Muscle layer of colon (tissue), 2 donors: Measurements from ENCODE around the gene THSD7B.
"Not testable (repeated sequence)": the region's sequence is repeated elsewhere in the genome, so short reads cannot be mapped to it uniquely, and the experiment has no call there.

ENCODE experiments used
- H3K27ac ChIP-seq: one replicate; pipeline ENCODE4 v1.7.0; 2013; ENCODE audit warnings: low read depth, mild to moderate bottlenecking, low read length, moderate library complexity
- H3K27me3 ChIP-seq, 2 donors: one replicate each; pipeline ENCODE4 v1.7.0; 2013; ENCODE audit warnings: low read length in 2 of 2, mild to moderate bottlenecking in 2 of 2; ENCODE audit not compliant: insufficient read depth in 2 of 2, control insufficient read depth in 1 of 2
- H3K36me3 ChIP-seq: one replicate; pipeline ENCODE4 v1.7.0; 2013; ENCODE audit warnings: mild to moderate bottlenecking, low read length; ENCODE audit not compliant: insufficient read depth
- H3K4me1 ChIP-seq: one replicate; pipeline ENCODE4 v1.7.0; 2013; ENCODE audit warnings: mild to moderate bottlenecking, low read length; ENCODE audit not compliant: insufficient read depth
- H3K4me3 ChIP-seq, 2 donors: one replicate each; pipeline ENCODE4 v1.7.0; 2013; ENCODE audit warnings: low read length in 2 of 2, low read depth in 1 of 2, mild to moderate bottlenecking in 1 of 2, moderate library complexity in 1 of 2
- H3K9ac ChIP-seq: one replicate; pipeline ENCODE4 v1.7.0; 2013; ENCODE audit warnings: low read length
- H3K9me3 ChIP-seq: one replicate; pipeline ENCODE4 v1.7.0; 2013; ENCODE audit warnings: mild to moderate bottlenecking, low read length
- donor health status: abdominal sarcoma.
- donor health status: Adenocarcinoma of cecum.

THSD7B gene

DNA sequence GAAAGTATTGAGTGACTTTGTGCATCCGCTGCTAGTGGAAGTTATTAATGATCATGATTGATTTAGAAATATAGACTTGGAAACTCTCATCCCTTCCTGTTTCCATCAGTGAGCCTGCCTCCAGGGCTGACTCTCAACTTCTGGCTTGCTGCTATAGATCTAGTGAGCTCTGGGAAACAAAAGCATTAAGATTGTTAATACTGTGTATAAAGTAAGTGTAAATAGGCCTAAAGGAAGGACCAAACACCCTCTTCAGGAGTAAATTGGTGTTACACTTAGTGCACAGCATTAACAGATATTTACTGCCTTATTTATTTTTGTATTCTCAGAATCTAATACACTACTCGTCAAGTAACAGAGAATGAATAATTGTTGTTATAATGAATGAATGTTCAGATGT, 285.6 kb downstream of the THSD7B start:
- no peaks in the 10 kb centered on the region for H3K4me1 ChIP-seq
- no peaks in the 10 kb centered on the region for H3K9me3 ChIP-seq
- H3K4me3 ChIP-seq = no peak overlapping the region
- no peak overlapping the region for H3K27ac ChIP-seq
- no peak overlapping the region for H3K9ac ChIP-seq
- no peaks in the 10 kb centered on the region for H3K36me3 ChIP-seq
- H3K27me3 ChIP-seq = no peaks in the 10 kb centered on the region

DNA sequence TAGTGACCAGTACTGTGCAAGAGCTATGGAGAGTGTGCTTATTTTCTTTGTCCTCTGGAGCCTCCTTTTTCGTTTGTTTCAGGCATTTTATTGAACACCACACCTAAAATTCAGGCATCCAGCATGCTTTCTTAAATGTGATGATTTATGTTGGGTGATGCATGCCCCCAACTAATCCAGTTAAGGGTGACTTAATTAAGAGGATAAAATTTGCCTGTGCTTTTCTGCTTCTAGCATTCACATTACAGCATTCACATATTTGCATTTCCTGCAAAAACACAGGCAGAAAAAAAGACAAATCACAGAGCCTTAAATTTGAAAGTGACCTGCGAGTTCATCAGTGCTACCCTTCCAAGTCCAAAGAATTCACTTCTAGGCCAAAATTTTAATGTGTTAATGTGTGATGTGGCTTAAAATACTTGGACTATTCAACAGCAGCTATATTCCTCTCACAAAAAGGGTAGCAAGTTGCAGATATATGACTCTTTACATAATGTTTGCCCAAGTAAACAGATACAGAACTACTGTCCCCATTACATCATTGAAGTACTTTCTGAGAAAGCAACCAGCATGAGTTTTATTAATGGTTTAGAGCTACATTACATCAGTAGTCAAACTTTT, 286.5 kb downstream of the THSD7B start:
- Histone ChIP-seq H3K4me3 (no peak overlapping the region), H3K27ac (no peak overlapping the region), H3K9ac (no peak overlapping the region), H3K27me3 (no peaks in the 10 kb centered on the region), H3K9me3 (no peaks in the 10 kb centered on the region), H3K36me3 (no peaks in the 10 kb centered on the region), H3K4me1 (no peaks in the 10 kb centered on the region)

- Histone ChIP-seq H3K9me3 (no peaks in the 10 kb centered on the region), H3K27me3 (no peaks in the 10 kb centered on the region), H3K4me1 (no peaks in the 10 kb centered on the region), H3K4me3 (no peak overlapping the region), H3K36me3 (no peaks in the 10 kb centered on the region), H3K9ac (no peak overlapping the region), H3K27ac (no peak overlapping the region)
These were observed 291.4 kb downstream of the THSD7B start for GRCh38 chr2:137056704-137057103.

DNA sequence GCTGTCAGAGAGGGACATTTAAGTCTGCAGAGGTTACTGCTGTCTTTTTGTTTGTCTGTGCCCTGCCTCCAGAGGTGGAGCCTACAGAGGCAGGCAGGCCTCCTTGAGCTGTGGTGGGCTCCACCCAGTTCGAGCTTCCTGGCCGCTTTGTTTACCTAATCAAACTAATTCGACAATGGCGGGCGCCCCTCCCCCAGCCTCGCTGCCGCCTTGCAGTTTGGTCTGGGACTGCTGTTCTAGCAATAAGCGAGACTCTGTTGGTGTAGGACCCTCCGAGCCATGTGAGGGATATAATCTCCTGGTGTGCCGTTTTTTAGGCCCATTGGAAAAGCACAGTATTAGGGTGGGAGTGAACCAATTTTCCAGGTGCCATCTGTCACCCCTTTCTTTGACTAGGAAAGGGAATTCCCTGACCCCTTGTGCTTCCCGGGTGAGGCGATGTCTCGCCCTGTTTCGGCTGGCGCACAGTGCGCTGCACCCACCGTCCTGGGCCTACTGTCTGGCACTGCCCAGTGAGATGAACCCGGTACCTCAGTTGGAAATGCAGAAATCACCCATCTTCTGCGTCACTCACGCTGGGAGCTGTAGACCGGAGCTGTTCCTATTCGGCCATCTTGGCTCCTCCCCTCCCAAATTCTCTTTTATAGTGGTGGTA, 310.9 kb downstream of the THSD7B start:
- not testable (repeated sequence) for H3K4me3 ChIP-seq, H3K27me3 ChIP-seq, H3K4me1 ChIP-seq, H3K9me3 ChIP-seq, H3K36me3 ChIP-seq, H3K27ac ChIP-seq, H3K9ac ChIP-seq

DNA sequence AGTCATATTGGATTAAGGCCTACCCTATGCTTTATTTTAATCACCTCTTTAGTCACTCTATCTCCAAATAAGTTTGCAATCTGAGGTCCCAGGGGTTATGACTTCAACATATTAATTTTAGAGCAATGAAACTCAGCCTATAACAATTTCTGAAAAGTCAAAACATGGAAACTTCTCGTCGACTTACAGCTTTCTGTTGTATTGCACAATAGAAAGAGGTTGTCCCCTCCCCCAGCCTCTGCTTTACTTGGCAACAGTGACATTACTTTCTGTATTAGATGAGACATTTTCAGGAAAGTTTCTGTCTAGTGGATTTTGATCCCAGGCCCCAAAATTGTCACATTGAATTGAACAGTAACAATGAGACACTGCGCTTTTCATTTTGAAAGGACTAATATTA, 326.4 kb downstream of the THSD7B start:
- Histone ChIP-seq H3K27me3 (no peaks in the 10 kb centered on the region), H3K4me1 (no peaks in the 10 kb centered on the region), H3K36me3 (no peaks in the 10 kb centered on the region), H3K9ac (no peak overlapping the region), H3K27ac (no peak overlapping the region), H3K9me3 (no peaks in the 10 kb centered on the region), H3K4me3 (no peak overlapping the region)

DNA sequence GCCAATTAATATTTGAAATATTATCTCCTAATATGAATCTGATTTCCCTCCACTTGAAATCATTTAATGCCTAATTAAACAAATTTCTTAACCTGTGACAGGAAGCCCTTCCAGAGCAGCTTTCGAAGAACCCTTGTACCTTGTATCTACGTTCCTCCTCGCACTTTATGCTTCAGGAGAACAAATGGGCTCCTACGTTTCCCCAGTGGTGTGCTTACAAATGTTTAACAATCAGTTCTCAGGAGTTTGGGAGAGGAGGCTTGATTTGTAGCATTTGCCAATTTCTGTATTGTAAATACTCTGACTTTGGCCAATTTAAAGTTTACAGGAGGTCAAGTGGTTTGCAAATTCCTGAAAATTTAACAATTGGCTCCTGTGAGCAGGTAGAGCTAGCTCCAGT, 327.8 kb downstream of the THSD7B start:
- H3K36me3 ChIP-seq = no peaks in the 10 kb centered on the region
- H3K4me1 ChIP-seq = no peaks in the 10 kb centered on the region
- H3K4me3 ChIP-seq = no peak overlapping the region
- H3K27me3 ChIP-seq = no peaks in the 10 kb centered on the region
- H3K9me3 ChIP-seq = no peaks in the 10 kb centered on the region
- no peak overlapping the region for H3K27ac ChIP-seq
- H3K9ac ChIP-seq = no peak overlapping the region

GRCh38 chr2:137096187-137096586, 330.8 kb downstream of the THSD7B start:
- no peaks in the 10 kb centered on the region for H3K36me3 ChIP-seq
- no peaks in the 10 kb centered on the region for H3K9me3 ChIP-seq
- no peak overlapping the region for H3K27ac ChIP-seq
- no peak overlapping the region for H3K4me3 ChIP-seq
- no peaks in the 10 kb centered on the region for H3K4me1 ChIP-seq
- H3K27me3 ChIP-seq = no peaks in the 10 kb centered on the region
- no peak overlapping the region for H3K9ac ChIP-seq

- H3K36me3 ChIP-seq = no peaks in the 10 kb centered on the region
- no peaks in the 10 kb centered on the region for H3K9me3 ChIP-seq
These were observed 331.3 kb downstream of the THSD7B start for GRCh38 chr2:137096693-137097092.

DNA sequence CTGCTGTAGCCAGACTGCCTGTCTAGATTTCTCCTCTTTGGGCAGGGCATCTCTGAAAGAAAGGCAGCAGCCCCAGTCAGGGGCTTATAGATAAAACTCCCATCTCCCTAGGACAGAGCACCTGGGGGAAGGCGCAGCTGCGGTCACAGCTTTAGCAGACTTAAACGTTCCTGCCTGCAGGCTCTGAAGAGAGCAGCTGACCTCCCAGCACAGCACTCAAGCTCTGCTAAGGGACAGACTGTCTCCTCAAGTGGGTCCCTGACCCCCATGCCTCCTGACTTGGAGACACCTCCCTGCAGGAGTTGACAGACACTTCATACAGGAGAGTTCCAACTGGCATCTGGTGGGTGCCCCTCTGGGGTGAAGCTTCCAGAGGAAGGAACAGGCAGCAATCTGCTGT, 336.5 kb downstream of the THSD7B start:
- not testable (repeated sequence) for H3K27me3 ChIP-seq, H3K27ac ChIP-seq, H3K36me3 ChIP-seq

More at GRCh38 chr2:137096693-137097092, 331.3 kb downstream of the THSD7B start:
- no peak overlapping the region for H3K4me3 ChIP-seq
- H3K4me1 ChIP-seq = no peaks in the 10 kb centered on the region
- H3K27ac ChIP-seq = no peak overlapping the region
- H3K27me3 ChIP-seq = no peaks in the 10 kb centered on the region
- H3K9ac ChIP-seq = no peak overlapping the region

DNA sequence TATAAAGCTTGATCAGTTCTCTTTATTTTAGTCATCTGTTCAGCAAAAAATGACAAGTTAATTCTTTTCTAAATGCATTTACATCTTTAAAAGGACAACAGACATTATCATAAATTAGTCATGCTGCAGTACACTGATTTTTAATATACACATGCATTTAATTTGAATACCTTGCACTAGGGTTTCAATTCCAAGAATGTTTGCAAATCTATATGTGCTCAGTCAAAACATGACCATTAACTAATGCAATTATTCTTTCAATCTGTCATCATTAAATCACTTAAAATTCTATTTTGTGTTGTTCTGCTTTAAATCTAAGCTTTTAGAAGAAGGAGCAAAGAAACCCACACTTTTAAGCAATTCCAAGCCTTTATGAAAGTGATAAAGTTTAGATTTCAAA, 342.6 kb downstream of the THSD7B start:
- Histone ChIP-seq H3K4me3 (no peak overlapping the region), H3K27ac (no peak overlapping the region), H3K9ac (no peak overlapping the region), H3K36me3 (no peaks in the 10 kb centered on the region), H3K4me1 (no peaks in the 10 kb centered on the region), H3K27me3 (no peaks in the 10 kb centered on the region), H3K9me3 (no peaks in the 10 kb centered on the region)

More for the DNA sequence above, 336.5 kb downstream of the THSD7B start:
- not testable (repeated sequence) for H3K4me1 ChIP-seq, H3K9me3 ChIP-seq, H3K9ac ChIP-seq, H3K4me3 ChIP-seq

DNA sequence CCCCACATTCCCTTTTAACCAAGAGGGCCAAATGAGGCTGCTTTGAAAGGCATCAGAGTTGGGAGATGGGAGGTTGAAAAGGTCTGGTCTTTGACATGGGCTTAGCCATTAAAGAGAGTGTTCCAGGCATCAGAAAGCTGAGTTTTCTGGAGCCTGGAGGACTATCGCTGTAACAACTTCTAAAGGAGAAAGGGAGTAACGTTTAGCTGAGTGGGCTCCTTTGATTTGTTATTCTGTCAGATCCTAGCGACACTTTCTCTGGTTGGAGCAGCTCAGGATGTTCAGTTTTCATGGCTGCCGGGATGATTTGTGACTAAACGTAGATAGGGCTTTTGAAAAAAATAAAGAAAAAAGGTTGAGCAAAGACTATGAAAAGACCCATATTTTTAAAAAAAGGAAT, 346.6 kb downstream of the THSD7B start:
- Histone ChIP-seq H3K27me3 (no peaks in the 10 kb centered on the region), H3K4me1 (no peaks in the 10 kb centered on the region), H3K36me3 (no peaks in the 10 kb centered on the region), H3K9ac (no peak overlapping the region), H3K9me3 (no peaks in the 10 kb centered on the region), H3K27ac (no peak overlapping the region), H3K4me3 (no peak overlapping the region)
